Activated CD8-positive, alpha-beta memory T cell treated with anti-CD3 and anti-CD28 coated beads, Interleukin-2, amount 10 ng/mL, durations not matched to agents 7 days and 5 days (primary cell): ENCODE measurements around the gene LRP2. TPM values are rescaled to one million over a fixed set of nuclear protein-coding genes. Genes with fewer than 3 reads are reported as not detected.

ENCODE experiments used
- ATAC-seq: fragments of 150-1000 bp; cut with Tn5 transposase; one replicate; pipeline ENCODE4 v1.10.0; 2021; ENCODE audit warnings: moderate library complexity
- CTCF ChIA-PET: fragments of 350-600 bp; sonication (Branson Sonifier 250); formaldehyde crosslinking; loops from one replicate; lab custom pipeline; 2021; ENCODE audit warnings: antibody characterized with exemption; lab: Charles Lee
- DNase-seq: peaks from one replicate; pipeline ENCODE4 v3.0.0-alpha.2; 2020
- H3K27ac Mint-ChIP-seq: one replicate; pipeline ENCODE4 v1.8.0; 2021; ENCODE audit warnings: mild to moderate bottlenecking, mixed read lengths
- H3K27me3 Mint-ChIP-seq: one replicate; pipeline ENCODE4 v1.8.0; 2021; ENCODE audit warnings: mixed read lengths
- H3K36me3 Mint-ChIP-seq: one replicate; pipeline ENCODE4 v1.8.0; 2021; ENCODE audit warnings: mild to moderate bottlenecking, mixed read lengths
- H3K4me1 Mint-ChIP-seq: one replicate; pipeline ENCODE4 v1.8.0; 2021; ENCODE audit warnings: mixed read lengths
- H3K4me3 Mint-ChIP-seq: one replicate; pipeline ENCODE4 v1.8.0; 2021; ENCODE audit warnings: mild to moderate bottlenecking, moderate library complexity, mixed read lengths
- H3K9me3 Mint-ChIP-seq: one replicate; pipeline ENCODE4 v1.8.0; 2022; ENCODE audit warnings: low read depth, mixed read lengths
- total RNA-seq, 2 experiments: library from RNA; stranded (reverse); gene quantifications; one replicate each; pipeline ENCODE4 v1.2.3, GENCODE V29; 2021

LRP2 gene
- total RNA-seq, 2 experiments from 2014 or later, result 0.44 to 0.68 TPM

GRCh38 chr2:169189132-169189531, 173.2 kb downstream of the LRP2 start:
- no peaks in the 10 kb centered on the region for H3K4me1 Mint-ChIP-seq
- ATAC-seq, result no peak
- no peaks in the 10 kb centered on the region for H3K36me3 Mint-ChIP-seq
- peaks cover 24% of the 10 kb centered on the region for H3K27me3 Mint-ChIP-seq
- no peak overlapping the region for H3K4me3 Mint-ChIP-seq
- no peaks in the 10 kb centered on the region for H3K9me3 Mint-ChIP-seq
- no peak for DNase-seq
- CTCF ChIA-PET, result no interaction called here
- H3K27ac Mint-ChIP-seq, result no peak overlapping the region

- Mint-ChIP-seq H3K4me1 (no peaks in the 10 kb centered on the region), H3K4me3 (no peak overlapping the region), H3K27ac (no peak overlapping the region), H3K9me3 (no peaks in the 10 kb centered on the region), H3K27me3 (peaks cover 27% of the 10 kb centered on the region), H3K36me3 (no peaks in the 10 kb centered on the region)
- ATAC-seq (no peak), DNase-seq (no peak)
- CTCF ChIA-PET, result no interaction called here
Measured at GRCh38 chr2:169185711-169186110, 176.6 kb downstream of the LRP2 start.

GRCh38 chr2:169184074-169184473, 178.3 kb downstream of the LRP2 start:
- CTCF ChIA-PET, result no interaction called here
- Mint-ChIP-seq H3K36me3 (no peaks in the 10 kb centered on the region), H3K4me1 (no peaks in the 10 kb centered on the region), H3K4me3 (no peak overlapping the region), H3K27ac (no peak overlapping the region), H3K9me3 (no peaks in the 10 kb centered on the region), H3K27me3 (peaks cover 20% of the 10 kb centered on the region)
- DNase-seq, result no peak
- ATAC-seq, result no peak

- peaks cover 16% of the 10 kb centered on the region for H3K27me3 Mint-ChIP-seq
- no peak overlapping the region for H3K4me3 Mint-ChIP-seq
- CTCF ChIA-PET, result no interaction called here
- DNase-seq (no peak), ATAC-seq (no peak)
- no peaks in the 10 kb centered on the region for H3K36me3 Mint-ChIP-seq
- H3K27ac Mint-ChIP-seq, result no peak overlapping the region
- H3K9me3 Mint-ChIP-seq, result no peaks in the 10 kb centered on the region
- no peaks in the 10 kb centered on the region for H3K4me1 Mint-ChIP-seq
Measured at GRCh38 chr2:169182573-169182972, 179.8 kb downstream of the LRP2 start.

- H3K27me3 Mint-ChIP-seq, result peaks cover 22% of the 10 kb centered on the region
- no peak overlapping the region for H3K4me3 Mint-ChIP-seq
- no peak overlapping the region for H3K27ac Mint-ChIP-seq
- DNase-seq (no peak), ATAC-seq (no peak)
- no peaks in the 10 kb centered on the region for H3K36me3 Mint-ChIP-seq
- H3K9me3 Mint-ChIP-seq, result no peaks in the 10 kb centered on the region
- CTCF ChIA-PET, result no interaction called here
- H3K4me1 Mint-ChIP-seq, result no peaks in the 10 kb centered on the region
Measured at GRCh38 chr2:169178804-169179390, 183.4 kb downstream of the LRP2 start.

GRCh38 chr2:169178364-169178763, 184.0 kb downstream of the LRP2 start:
- CTCF ChIA-PET, result no interaction called here
- Mint-ChIP-seq H3K36me3 (no peaks in the 10 kb centered on the region), H3K27me3 (peaks cover 20% of the 10 kb centered on the region), H3K4me3 (no peak overlapping the region), H3K27ac (no peak overlapping the region), H3K4me1 (no peaks in the 10 kb centered on the region), H3K9me3 (no peaks in the 10 kb centered on the region)
- ATAC-seq (no peak), DNase-seq (no peak)

- Mint-ChIP-seq H3K27ac (no peak overlapping the region), H3K9me3 (no peaks in the 10 kb centered on the region), H3K4me1 (no peaks in the 10 kb centered on the region), H3K4me3 (no peak overlapping the region), H3K27me3 (peaks cover 17% of the 10 kb centered on the region), H3K36me3 (no peaks in the 10 kb centered on the region)
- DNase-seq (no peak), ATAC-seq (no peak)
- CTCF ChIA-PET, result no interaction called here
Measured at GRCh38 chr2:169175112-169175511, 187.2 kb downstream of the LRP2 start.

- no peaks in the 10 kb centered on the region for H3K4me1 Mint-ChIP-seq
Measured at GRCh38 chr2:169173876-169174275, 188.5 kb downstream of the LRP2 start.

GRCh38 chr2:169172914-169173313, 189.4 kb downstream of the LRP2 start:
- Mint-ChIP-seq H3K36me3 (no peaks in the 10 kb centered on the region), H3K4me1 (no peaks in the 10 kb centered on the region), H3K27me3 (peaks cover 19% of the 10 kb centered on the region), H3K9me3 (no peaks in the 10 kb centered on the region), H3K27ac (no peak overlapping the region), H3K4me3 (no peak overlapping the region)
- DNase-seq (no peak), ATAC-seq (no peak)
- CTCF ChIA-PET, result no interaction called here

More at GRCh38 chr2:169173876-169174275, 188.5 kb downstream of the LRP2 start:
- CTCF ChIA-PET, result no interaction called here
- Mint-ChIP-seq H3K27me3 (peaks cover 20% of the 10 kb centered on the region), H3K36me3 (no peaks in the 10 kb centered on the region), H3K27ac (no peak overlapping the region), H3K9me3 (no peaks in the 10 kb centered on the region), H3K4me3 (no peak overlapping the region)
- ATAC-seq, result no peak
- no peak for DNase-seq

- DNase-seq, result no peak
- Mint-ChIP-seq H3K27me3 (peaks cover 13% of the 10 kb centered on the region), H3K4me3 (no peak overlapping the region), H3K4me1 (no peaks in the 10 kb centered on the region), H3K36me3 (no peaks in the 10 kb centered on the region), H3K9me3 (no peaks in the 10 kb centered on the region), H3K27ac (no peak overlapping the region)
- CTCF ChIA-PET, result no interaction called here
- no peak for ATAC-seq
Measured at GRCh38 chr2:169172151-169172735, 190.1 kb downstream of the LRP2 start.

GRCh38 chr2:169165791-169166190, 196.5 kb downstream of the LRP2 start:
- CTCF ChIA-PET, result no interaction called here
- Mint-ChIP-seq H3K4me1 (no peaks in the 10 kb centered on the region), H3K27me3 (peaks cover 15% of the 10 kb centered on the region), H3K4me3 (no peak overlapping the region), H3K36me3 (no peaks in the 10 kb centered on the region), H3K9me3 (no peaks in the 10 kb centered on the region), H3K27ac (no peak overlapping the region)
- DNase-seq (no peak), ATAC-seq (no peak)

GRCh38 chr2:169164311-169164710, 198.0 kb downstream of the LRP2 start:
- H3K4me1 Mint-ChIP-seq, result no peaks in the 10 kb centered on the region
- DNase-seq, result no peak
- no peaks in the 10 kb centered on the region for H3K36me3 Mint-ChIP-seq
- CTCF ChIA-PET, result interaction anchor here (1.0 kb wide), 1 partner anchor 838 kb away, joined by 3 read pairs; no protein-coding TSS in a partner anchor
- H3K9me3 Mint-ChIP-seq, result no peaks in the 10 kb centered on the region
- ATAC-seq, result no peak
- no peak overlapping the region for H3K4me3 Mint-ChIP-seq
- peaks cover 20% of the 10 kb centered on the region for H3K27me3 Mint-ChIP-seq
- H3K27ac Mint-ChIP-seq, result no peak overlapping the region

- Mint-ChIP-seq H3K9me3 (no peaks in the 10 kb centered on the region), H3K27ac (no peak overlapping the region), H3K4me3 (no peak overlapping the region), H3K36me3 (no peaks in the 10 kb centered on the region), H3K4me1 (no peaks in the 10 kb centered on the region), H3K27me3 (peaks cover 23% of the 10 kb centered on the region)
- ATAC-seq, result no peak
- no peak for DNase-seq
- CTCF ChIA-PET, result no interaction called here
Measured at GRCh38 chr2:169162613-169163012, 199.7 kb downstream of the LRP2 start.

- CTCF ChIA-PET, result interaction anchor here (1.6 kb wide), 1 partner anchor 19 kb away, joined by 3 read pairs; no protein-coding TSS in a partner anchor
- no peak overlapping the region for H3K4me3 Mint-ChIP-seq
- ATAC-seq (no peak), DNase-seq (no peak)
- H3K36me3 Mint-ChIP-seq, result no peaks in the 10 kb centered on the region
- H3K9me3 Mint-ChIP-seq, result no peaks in the 10 kb centered on the region
- no peak overlapping the region for H3K27ac Mint-ChIP-seq
- H3K27me3 Mint-ChIP-seq, result peaks cover 22% of the 10 kb centered on the region
- H3K4me1 Mint-ChIP-seq, result no peaks in the 10 kb centered on the region
Measured at GRCh38 chr2:169160926-169161481, 201.3 kb downstream of the LRP2 start.
